GM04504 (cell line): ENCODE results near the gene SLC35D2.
"Not testable (repeated sequence)": the region's sequence is repeated elsewhere in the genome, so short reads cannot be mapped to it uniquely, and the experiment has no call there.

ENCODE experiments used
- DNase-seq: peaks from one replicate; pipeline ENCODE4 v3.0.0-alpha.2; 2012; ENCODE audit warnings: low read depth

Gene SLC35D2

GRCh38 chr9:96317335-96317980 is 66.1 kb downstream of the SLC35D2 start:
- DNase-seq: peak; percentile 28

DNA sequence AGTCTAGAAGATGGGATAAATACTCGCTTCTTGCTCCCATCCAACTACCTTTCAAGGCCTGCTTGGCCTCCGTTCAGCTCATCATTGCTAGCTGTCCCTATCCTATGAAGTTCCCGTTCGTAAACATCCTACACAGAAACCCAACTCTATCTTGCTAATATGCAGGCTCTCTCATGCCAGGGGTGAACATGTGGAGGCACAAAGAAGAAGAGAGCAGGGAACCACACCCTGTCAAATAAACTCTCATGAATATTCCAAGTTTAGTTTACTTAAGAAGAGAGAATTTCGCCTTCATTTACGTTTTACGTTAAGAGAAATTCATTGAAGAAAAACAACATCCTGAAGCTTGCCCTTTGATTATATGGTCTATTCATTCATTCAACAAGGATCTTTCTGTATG is 73.7 kb downstream of the SLC35D2 start:
- no peak for DNase-seq

- not testable (repeated sequence) for DNase-seq
Measured at GRCh38 chr9:96306958-96307357, 76.6 kb downstream of the SLC35D2 start.

GRCh38 chr9:96305171-96305570 is 78.3 kb downstream of the SLC35D2 start:
- DNase-seq: no peak

GRCh38 chr9:96304230-96304629 is 79.3 kb downstream of the SLC35D2 start:
- DNase-seq: no peak

GRCh38 chr9:96302021-96302420 is 81.5 kb downstream of the SLC35D2 start, which contains the start of gene HSD17B3:
Gene HSD17B3 (minus strand): TSS chr9:96302176. CDS start chr9:96302104, 72 bp downstream.
- DNase-seq: no peak

DNA sequence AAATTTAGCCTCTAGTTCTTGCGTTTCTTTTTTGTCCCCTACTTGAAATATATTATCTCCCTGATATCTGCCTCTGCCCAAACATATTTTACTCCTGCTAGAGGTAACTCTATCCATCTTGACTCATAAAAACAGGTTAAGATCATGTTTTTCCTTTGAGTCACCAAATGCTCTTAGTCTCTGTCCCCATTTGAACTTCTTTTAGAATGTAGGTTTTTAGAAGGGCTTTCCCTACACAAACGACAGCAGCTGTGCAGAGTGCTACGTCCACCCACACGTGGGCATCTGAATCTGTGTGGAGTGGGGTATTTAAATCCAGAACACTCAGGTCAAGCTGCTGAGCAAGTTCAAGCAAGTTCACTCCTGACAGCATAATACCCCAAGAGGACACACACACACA is 83.7 kb downstream of the SLC35D2 start:
- no peak for DNase-seq

- no peak for DNase-seq
Measured at GRCh38 chr9:96294159-96294545, 89.4 kb downstream of the SLC35D2 start.

GRCh38 chr9:96293498-96294158 is 89.9 kb downstream of the SLC35D2 start:
- DNase-seq: no peak

DNA sequence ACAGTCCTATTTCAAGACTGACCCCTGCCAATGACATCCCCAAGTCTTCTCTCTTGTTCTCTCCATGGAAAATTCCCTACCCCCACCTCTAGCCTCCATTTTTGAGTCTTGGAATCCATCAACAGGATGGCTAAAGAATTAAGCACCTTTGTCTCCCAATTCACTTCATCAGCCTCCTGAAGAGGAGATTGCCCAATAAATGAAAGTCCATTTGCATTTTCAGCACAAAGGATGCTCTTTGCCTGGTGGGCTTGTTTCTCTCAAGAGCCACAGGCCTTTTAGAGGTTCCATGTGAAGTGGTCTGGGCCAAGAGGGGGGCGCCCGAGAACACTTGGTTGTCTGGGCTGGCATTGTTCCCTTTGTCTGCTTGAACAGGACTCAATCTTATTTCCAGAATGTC is 94.1 kb downstream of the SLC35D2 start:
- no peak for DNase-seq

DNA sequence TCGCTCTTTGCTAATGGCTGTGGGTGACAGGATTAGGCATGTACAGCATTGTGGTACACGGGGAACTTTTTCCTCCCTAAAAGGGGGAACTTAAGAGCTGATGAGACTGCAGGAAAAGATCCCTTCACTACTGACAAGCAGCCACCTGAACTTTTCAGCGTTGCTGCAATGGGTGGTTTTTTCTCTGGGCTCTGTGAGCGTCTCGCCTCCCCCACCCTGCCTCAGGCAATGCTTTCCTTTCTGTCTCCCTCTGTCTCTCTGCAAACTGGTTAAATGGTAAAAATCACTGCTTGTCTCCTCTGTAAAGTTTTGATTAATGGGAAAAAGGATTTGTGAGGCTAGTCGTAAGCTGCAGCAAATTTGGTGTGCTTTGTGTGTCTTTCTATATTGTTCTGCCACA is 101.9 kb downstream of the SLC35D2 start:
- DNase-seq: no peak

- no peak for DNase-seq
Measured at GRCh38 chr9:96279932-96280331, 103.6 kb downstream of the SLC35D2 start.

DNA sequence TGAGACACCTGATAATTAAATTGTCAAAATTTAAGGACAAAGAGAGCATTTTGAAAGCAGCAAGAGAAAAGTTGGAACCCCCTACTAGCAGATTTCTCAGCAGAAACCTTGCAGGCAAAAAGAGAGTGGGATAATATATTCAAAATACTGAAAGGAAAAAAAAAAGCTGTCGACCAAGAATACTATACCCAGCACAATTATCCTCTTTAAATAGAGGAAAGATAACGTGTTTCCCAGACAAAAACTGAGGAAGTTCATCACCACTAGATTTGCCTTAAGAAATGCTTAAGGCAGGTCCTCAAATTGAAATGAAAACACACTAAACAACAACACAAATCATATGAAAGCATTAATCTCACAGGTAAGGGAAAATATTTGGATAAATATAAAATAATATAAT is 108.6 kb downstream of the SLC35D2 start:
- no peak for DNase-seq
